ENCODE results near the gene GIMAP8.

- TF ChIP-seq POLR2AphosphoS5 (IDR thresholded peaks at IDR 0.05) (no peak), CTCF (IDR thresholded peaks at IDR 0.05 in 8 of 11, conservative IDR thresholded peaks at IDR 0.05 in 3 of 11) (no peak), POLR2A (IDR thresholded peaks at IDR 0.05) (no peak)
Measured at GRCh38 chr7:150401861-150402631, 48.4 kb upstream of the GIMAP8 start.
